ENCODE measurements around the gene VWF.

The VWF gene

GRCh38 chr12:5909560-5909959 is 214.9 kb downstream of the VWF start:
- DNase-seq = no peak

- no peak for DNase-seq
Observed at GRCh38 chr12:5908251-5908650, 216.2 kb downstream of the VWF start.

DNA sequence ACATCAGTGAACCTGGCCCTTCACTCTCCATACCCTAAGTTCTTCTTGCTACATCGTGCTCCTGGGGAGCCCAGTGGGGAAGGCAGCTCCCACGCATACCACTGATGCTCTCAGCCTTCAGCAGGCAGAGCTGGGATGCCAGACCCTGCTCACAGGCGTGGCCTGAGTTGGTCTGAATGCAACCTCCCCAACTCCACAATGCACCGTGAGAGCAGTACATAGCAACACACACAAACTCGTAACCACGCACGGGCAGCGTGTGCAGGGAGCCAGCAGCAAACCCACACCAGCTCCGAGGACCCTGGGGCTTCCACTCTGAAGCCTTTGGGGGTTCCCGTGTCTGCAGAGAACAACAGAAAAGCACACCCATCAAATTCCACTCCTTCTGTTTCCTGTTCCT is 216.7 kb downstream of the VWF start:
- DNase-seq = no peak

DNA sequence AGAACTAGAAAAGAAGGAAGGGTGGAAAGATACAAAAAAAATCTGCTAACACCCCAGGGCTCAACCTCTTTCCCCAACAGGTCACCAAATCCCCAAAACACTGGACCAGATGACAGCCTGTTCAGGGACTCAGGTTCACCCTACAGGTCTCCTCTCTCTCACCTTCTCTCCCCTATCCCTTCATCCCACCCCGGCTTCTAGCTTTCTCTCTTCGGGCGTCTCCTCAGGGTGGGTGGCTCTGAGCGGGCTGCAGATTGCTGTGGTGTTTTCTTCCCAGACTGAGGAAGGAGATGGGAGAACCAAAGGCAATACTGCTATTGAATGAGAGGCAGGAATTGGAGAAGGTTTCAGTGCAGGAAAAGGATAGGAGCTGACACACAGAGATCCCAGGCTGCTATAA is 218.7 kb downstream of the VWF start:
- DNase-seq = no peak

- DNase-seq = no peak
Observed at GRCh38 chr12:5904969-5905368, 219.5 kb downstream of the VWF start.

DNA sequence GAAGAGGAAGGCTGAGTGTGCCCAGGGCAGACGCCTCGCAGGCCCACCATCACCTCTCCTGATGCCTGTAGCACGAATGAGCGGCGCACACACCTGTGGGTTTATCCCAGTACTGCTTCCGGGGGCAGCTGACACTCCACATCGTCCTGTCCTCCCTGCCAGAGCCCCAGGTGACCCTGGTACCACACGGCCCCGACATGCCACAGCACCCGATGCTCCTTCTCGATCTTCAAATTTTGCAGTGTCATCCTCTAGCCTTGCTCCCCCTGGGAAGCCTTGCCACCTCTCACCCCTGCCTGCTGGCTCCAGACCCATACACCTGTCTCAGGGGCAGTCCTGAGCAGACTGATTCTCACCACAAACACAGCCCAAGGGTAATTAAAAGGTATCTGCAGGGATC is 220.0 kb downstream of the VWF start:
- no peak for DNase-seq

- DNase-seq = no peak
Observed at GRCh38 chr12:5902736-5903135, 221.7 kb downstream of the VWF start.

GRCh38 chr12:5901416-5901815 is 223.1 kb downstream of the VWF start:
- DNase-seq = no peak

DNA sequence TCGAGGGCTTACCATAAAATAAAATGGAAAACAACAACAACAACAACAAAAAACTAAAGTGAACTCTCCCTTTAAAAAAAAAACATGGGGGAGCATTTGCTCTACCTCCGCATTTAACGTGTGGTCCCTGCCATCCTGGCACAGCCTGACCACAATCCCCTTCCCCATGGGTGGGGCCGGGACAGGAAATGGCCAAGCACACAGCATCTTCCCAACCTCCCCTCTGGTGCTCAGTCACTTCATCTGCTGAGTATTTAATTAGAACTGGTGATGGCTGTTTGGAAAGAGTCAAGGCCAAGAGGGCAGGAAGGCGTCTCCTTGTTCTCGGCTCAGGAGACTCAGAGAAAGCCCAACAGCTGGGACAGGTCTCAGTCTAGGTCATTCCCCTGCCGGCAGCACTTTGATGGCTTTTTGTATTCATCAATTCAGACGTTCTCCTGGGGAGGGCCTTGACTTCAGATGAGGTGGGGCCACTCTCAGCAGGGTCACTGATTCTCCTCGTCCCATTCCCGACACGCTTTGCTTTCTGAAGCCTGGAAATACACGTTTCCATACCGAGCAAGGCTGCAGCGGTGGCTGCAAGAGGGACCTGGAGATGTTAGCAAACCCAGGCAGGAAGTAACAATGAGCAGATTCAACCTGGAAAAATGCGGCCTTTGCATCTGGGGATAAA is 223.8 kb downstream of the VWF start:
- no peak for DNase-seq

DNA sequence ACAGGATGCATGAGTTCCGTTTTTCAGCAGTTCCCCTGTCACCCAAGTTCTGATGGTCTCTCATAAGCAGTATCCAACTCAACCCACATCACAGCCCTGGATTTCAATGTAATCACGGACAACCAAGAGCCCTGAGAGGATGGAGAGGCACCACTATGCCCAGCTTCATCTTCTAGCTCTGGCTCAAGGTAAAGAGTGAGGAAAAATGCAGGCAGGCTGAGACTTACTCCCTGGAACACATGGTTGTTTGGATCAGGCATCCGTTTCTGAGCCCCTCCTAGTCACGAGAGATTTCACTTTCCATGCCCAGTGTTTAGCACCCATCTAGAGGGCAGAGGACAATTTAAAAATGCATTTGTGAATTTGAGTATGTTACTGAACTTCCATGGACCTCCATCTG is 224.4 kb downstream of the VWF start:
- no peak for DNase-seq

GRCh38 chr12:5899675-5900074 is 224.8 kb downstream of the VWF start:
- DNase-seq = no peak

GRCh38 chr12:5898874-5899273 is 225.6 kb downstream of the VWF start:
- DNase-seq = no peak
